Measurements from ENCODE around the gene AFAP1. TPM values are rescaled to one million over a fixed set of nuclear protein-coding genes. Genes with fewer than 3 reads are reported as not detected.

The AFAP1 gene
- total RNA-seq, 1 donor from 2014 or later: 6.8 TPM

DNA sequence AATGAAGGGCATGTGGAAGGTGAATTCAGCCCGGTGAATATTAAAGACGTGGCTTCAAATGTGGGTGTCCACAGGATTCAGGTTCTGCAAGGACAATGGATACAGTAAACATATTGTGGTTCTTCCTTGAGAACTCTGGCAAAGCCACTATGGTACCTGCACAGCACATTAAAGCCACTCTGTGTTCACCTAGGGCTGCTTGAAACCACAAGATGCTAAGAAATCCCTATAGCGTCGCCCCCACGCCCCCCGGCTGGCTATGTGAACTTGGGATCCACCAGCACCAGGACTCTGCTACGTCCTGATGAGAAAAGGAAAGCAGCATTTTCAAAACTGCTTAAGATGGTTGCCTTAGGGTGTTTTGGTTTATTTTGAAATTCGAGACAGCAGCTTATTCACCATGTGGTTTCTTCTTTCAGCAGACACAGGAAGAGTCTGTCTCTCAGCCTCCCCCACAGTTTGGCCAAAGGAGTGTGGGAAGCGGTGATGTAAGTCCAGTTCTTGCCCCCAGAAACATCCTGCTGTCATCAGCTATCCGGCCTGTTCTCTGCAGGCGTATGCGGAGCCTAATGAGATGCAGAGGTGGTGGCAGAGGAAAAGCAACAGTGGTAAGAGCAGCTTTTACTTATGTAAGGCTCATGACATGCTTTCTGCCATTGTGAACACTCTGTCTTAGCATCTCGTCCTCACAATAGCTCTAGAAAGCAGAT, 111.5 kb downstream of the AFAP1 start:
- Histone ChIP-seq H3K27me3 (ENCODE audit: control insufficient read depth, insufficient read depth, low read length) (no peaks in the 10 kb centered on the region), H3K4me3 (ENCODE audit: low read depth, low read length) (no peak overlapping the region), H3K36me3 (ENCODE audit: control insufficient read depth, insufficient read depth, low read length) (peaks cover 9% of the 10 kb centered on the region)
- peak; percentile 99 for FAIRE-seq
- peak; percentile 98 for DNase-seq (ENCODE audit: low read depth)
- TF ChIP-seq, protein P1, sequence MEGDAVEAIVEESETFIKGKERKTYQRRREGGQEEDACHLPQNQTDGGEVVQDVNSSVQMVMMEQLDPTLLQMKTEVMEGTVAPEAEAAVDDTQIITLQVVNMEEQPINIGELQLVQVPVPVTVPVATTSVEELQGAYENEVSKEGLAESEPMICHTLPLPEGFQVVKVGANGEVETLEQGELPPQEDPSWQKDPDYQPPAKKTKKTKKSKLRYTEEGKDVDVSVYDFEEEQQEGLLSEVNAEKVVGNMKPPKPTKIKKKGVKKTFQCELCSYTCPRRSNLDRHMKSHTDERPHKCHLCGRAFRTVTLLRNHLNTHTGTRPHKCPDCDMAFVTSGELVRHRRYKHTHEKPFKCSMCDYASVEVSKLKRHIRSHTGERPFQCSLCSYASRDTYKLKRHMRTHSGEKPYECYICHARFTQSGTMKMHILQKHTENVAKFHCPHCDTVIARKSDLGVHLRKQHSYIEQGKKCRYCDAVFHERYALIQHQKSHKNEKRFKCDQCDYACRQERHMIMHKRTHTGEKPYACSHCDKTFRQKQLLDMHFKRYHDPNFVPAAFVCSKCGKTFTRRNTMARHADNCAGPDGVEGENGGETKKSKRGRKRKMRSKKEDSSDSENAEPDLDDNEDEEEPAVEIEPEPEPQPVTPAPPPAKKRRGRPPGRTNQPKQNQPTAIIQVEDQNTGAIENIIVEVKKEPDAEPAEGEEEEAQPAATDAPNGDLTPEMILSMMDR (IDR thresholded peaks at IDR 0.05; ENCODE audit: insufficient read depth, low read length, severe bottlenecking): no peak

DNA sequence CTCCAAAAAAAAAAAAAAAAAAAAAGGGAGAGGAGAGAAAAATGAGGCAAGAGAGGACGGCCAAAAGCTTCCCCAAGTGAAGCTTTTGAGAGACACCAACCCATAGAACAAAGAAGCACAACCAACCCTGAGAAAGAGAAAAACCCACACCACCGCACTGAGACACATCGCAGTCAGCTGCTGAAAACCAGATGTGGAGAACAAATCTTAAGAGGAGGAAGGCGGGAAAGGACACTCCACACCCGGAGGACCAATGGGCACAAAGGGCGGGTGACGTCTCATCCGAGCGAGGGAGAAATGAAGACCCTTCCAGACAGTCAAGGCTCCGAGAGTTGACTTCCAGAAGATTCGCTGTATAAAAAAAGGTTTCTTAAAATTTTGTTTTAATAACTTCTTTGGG, 112.1 kb downstream of the AFAP1 start:
- TF ChIP-seq, protein P1 (IDR thresholded peaks at IDR 0.05; ENCODE audit: insufficient read depth, low read length, severe bottlenecking): no peak
- DNase-seq (ENCODE audit: low read depth) (no peak), FAIRE-seq (no peak)
- peaks cover 9% of the 10 kb centered on the region for H3K36me3 ChIP-seq (ENCODE audit: control insufficient read depth, insufficient read depth, low read length)
- no peak overlapping the region for H3K4me3 ChIP-seq (ENCODE audit: low read depth, low read length)
- no peaks in the 10 kb centered on the region for H3K27me3 ChIP-seq (ENCODE audit: control insufficient read depth, insufficient read depth, low read length)

DNA sequence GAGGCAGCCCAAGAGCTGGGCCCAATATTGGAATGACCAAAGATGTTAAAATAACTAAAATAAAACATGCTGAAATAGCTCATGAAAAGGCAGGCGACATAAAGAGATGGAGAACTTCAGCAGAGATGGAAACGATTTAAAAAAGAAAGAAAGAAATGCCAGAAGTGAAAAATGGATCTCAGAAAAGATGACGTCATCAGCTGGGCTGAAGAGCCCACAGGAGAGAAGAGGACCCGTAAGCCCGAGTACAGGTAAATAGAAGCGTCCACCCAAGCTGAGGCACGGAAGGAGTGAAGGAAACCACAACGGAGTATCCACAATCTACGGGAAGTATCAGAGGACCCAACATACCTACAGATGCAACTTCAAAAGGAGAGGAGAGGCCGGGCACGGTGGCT, 112.8 kb downstream of the AFAP1 start:
- FAIRE-seq (no peak), DNase-seq (ENCODE audit: low read depth) (no peak)
- TF ChIP-seq, protein P1 (IDR thresholded peaks at IDR 0.05; ENCODE audit: insufficient read depth, low read length, severe bottlenecking): no peak
- no peaks in the 10 kb centered on the region for H3K27me3 ChIP-seq (ENCODE audit: control insufficient read depth, insufficient read depth, low read length)
- H3K36me3 ChIP-seq (ENCODE audit: control insufficient read depth, insufficient read depth, low read length): peaks cover 7% of the 10 kb centered on the region
- no peak overlapping the region for H3K4me3 ChIP-seq (ENCODE audit: low read depth, low read length)

DNA sequence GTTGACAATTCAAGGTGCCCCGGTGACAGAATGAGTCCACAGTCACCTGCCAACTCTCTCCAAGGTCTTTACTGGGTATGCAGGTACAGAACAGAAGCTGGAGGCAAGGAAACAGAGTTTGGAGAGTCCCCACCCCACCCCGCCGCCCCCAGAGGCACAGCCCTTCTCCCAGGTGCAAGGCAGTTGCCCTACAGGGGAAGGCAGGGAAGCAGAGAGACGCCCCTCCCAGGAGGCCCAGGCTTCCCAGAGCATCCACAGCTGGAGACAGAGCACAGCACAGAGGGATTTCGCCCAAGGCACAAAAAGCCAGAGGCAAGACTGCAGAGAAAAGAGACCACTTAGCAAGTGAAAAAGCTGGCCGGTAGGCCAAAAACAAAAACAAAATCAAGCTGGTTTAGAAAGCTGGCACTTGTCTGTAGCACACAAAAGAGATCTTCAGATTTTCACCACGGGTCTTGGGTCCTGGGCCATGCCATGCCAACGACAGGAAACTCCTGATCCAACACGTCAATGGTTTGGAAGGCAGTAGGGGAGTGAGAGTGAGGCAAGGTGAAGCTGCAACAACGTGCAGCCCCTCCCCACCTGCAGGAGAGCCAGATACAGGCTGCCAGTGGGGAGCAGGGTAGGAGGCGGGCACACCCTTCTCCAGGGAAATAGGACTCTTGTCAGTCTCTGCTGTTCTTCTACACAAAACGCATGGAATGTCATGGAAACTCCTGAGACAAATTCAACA, 113.3 kb downstream of the AFAP1 start:
- peak; percentile 13 for FAIRE-seq
- TF ChIP-seq, protein P1 (IDR thresholded peaks at IDR 0.05; ENCODE audit: insufficient read depth, low read length, severe bottlenecking): no peak

DNA sequence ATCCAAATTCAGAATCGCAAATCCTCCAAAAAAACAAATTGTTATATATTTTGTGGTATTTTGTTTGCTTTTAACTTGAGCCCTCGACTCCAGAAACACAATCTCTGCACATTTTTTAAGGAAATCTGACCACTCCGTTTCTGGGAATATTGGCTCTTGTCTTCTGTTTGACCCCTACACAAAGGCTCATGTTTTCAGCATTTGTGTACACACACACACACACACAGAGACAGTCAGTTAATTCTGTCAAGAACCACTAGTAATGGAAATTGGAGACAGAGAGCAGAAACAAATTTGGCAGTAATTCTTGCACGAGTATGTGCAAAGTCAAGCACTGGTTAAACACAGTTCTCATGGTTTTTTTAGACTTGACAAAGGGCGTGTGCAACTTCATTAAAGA, 115.4 kb downstream of the AFAP1 start:
- TF ChIP-seq, protein P1 (IDR thresholded peaks at IDR 0.05; ENCODE audit: insufficient read depth, low read length, severe bottlenecking): no peak
- Histone ChIP-seq H3K27me3 (ENCODE audit: control insufficient read depth, insufficient read depth, low read length) (no peaks in the 10 kb centered on the region), H3K36me3 (ENCODE audit: control insufficient read depth, insufficient read depth, low read length) (peaks cover 9% of the 10 kb centered on the region), H3K4me3 (ENCODE audit: low read depth, low read length) (no peak overlapping the region)
- FAIRE-seq (no peak), DNase-seq (ENCODE audit: low read depth) (no peak)

More for the DNA sequence above, 113.3 kb downstream of the AFAP1 start:
- Histone ChIP-seq H3K36me3 (ENCODE audit: control insufficient read depth, insufficient read depth, low read length) (peaks cover 8% of the 10 kb centered on the region), H3K27me3 (ENCODE audit: control insufficient read depth, insufficient read depth, low read length) (no peaks in the 10 kb centered on the region), H3K4me3 (ENCODE audit: low read depth, low read length) (no peak overlapping the region)
- DNase-seq (ENCODE audit: low read depth): no peak

Data from bronchial epithelial cell (primary cell).